Ascending aorta (tissue), 2 donors: ENCODE results near the gene FAF1. TPM values are rescaled to one million over a fixed set of nuclear protein-coding genes. Genes with fewer than 3 reads are reported as not detected.
"Not testable (repeated sequence)": the region's sequence is repeated elsewhere in the genome, so short reads cannot be mapped to it uniquely, and the experiment has no call there.

Experiments used
- DNase-seq, 2 donors: peaks; one replicate each; pipeline ENCODE4 v3.0.0-alpha.2; 2019; ENCODE audit warnings: low spot score in 2 of 2
- H3K27ac ChIP-seq, 2 donors: fragments of 200-600 bp; sonication (generic); one replicate each; pipeline ENCODE4 v1.5.1; 2016 to 2017; ENCODE audit warnings: mild to moderate bottlenecking in 1 of 2
- H3K27me3 ChIP-seq: fragments of 200-600 bp; sonication (generic); one replicate; pipeline ENCODE4 v1.5.1; 2017
- H3K36me3 ChIP-seq, 2 donors: fragments of 200-600 bp; sonication (generic); one replicate each; pipeline ENCODE4 v1.5.1; 2016
- H3K4me1 ChIP-seq, 2 donors: fragments of 200-600 bp; sonication (generic); one replicate each; pipeline ENCODE4 v1.5.1; 2016 to 2017; ENCODE audit warnings: mild to moderate bottlenecking in 1 of 2
- H3K4me3 ChIP-seq, 2 donors: fragments of 200-600 bp; sonication (generic); one replicate each; pipeline ENCODE4 v1.5.1; 2016 to 2017; ENCODE audit warnings: mild to moderate bottlenecking in 1 of 2
- H3K9me3 ChIP-seq, 2 donors: fragments of 200-600 bp; sonication (generic); one replicate each; pipeline ENCODE4 v1.5.1; 2016
- intact Hi-C: fragments of 100-400 bp; cut with DNase I; formaldehyde crosslinking; loops from one replicate; pipeline ENCODE4 v1.15.1; 2023
- total RNA-seq: library from RNA; depleted of rRNA; stranded (reverse); fragments of >200 nt; gene quantifications from one replicate; pipeline ENCODE4 v1.1.0, GENCODE V29; 2016
- TF ChIP-seq, protein P1 (sequence below), 3 experiments: fragments of 200-600 bp in 2 of 3; fragments of 450-650 bp in 1 of 3; sonication (generic) in 2 of 3; IDR thresholded peaks; one replicate each; pipeline ENCODE4 v1.5.1; 2016 to 2019; ENCODE audit warnings: antibody characterized with exemption in 3 of 3, mild to moderate bottlenecking in 1 of 3, moderate library complexity in 1 of 3

Gene FAF1
- total RNA-seq, 1 donor from 2014 or later, result 16.4 TPM

DNA sequence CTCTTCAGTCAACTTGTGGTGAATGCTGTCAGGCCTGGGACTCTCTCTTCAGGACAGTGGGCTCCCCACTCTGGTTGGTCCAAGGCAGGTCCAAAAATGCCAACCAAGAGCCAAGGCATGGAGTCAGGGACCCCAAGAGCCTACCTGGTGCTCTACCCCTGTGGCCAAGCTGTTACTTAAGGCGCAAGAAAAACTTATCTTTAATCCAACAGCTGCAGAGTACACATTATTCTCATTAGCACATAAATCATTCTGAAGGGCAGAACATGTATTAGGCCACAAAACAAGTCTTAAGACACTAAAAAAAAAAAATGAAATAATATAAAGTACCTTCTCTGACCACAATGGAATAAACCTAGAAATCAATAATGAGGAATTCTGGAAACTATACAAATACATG, 65.7 kb downstream of the FAF1 start:
- TF ChIP-seq, protein P1, sequence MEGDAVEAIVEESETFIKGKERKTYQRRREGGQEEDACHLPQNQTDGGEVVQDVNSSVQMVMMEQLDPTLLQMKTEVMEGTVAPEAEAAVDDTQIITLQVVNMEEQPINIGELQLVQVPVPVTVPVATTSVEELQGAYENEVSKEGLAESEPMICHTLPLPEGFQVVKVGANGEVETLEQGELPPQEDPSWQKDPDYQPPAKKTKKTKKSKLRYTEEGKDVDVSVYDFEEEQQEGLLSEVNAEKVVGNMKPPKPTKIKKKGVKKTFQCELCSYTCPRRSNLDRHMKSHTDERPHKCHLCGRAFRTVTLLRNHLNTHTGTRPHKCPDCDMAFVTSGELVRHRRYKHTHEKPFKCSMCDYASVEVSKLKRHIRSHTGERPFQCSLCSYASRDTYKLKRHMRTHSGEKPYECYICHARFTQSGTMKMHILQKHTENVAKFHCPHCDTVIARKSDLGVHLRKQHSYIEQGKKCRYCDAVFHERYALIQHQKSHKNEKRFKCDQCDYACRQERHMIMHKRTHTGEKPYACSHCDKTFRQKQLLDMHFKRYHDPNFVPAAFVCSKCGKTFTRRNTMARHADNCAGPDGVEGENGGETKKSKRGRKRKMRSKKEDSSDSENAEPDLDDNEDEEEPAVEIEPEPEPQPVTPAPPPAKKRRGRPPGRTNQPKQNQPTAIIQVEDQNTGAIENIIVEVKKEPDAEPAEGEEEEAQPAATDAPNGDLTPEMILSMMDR (IDR thresholded peaks at IDR 0.05), result no peak
- Histone ChIP-seq H3K27ac (no peak overlapping the region), H3K27me3 (no peaks in the 10 kb centered on the region), H3K4me1 (no peaks in the 10 kb centered on the region), H3K4me3 (no peak overlapping the region), H3K9me3 (peaks cover 0 to 15% of the 10 kb centered on the region in 2 donors), H3K36me3 (no peaks in the 10 kb centered on the region)
- intact Hi-C loops, result no loop called here
- DNase-seq, result no peak

DNA sequence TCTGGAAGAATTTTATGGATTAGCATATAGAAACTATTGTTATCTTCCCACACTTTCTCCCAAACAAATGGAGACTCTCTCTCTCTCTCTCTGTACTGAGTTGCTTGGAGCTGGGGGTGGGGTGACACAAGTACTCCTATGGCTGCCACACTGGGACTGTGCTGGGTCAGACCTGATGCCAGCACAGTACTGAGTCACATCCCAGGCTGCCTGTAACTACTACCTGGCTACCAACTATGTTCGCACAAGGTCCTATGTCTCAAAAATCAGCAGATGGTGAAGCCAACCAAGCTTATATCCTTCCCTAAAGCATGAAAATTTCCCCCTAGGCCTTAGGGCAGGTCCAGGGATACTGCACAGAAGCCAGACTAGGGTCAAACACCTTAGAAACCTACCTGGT, 66.6 kb downstream of the FAF1 start:
- DNase-seq, result no peak
- no peak overlapping the region for H3K27ac ChIP-seq
- no peaks in the 10 kb centered on the region for H3K36me3 ChIP-seq
- no peaks in the 10 kb centered on the region for H3K27me3 ChIP-seq
- intact Hi-C loops, result no loop called here
- no peak overlapping the region for H3K4me3 ChIP-seq
- TF ChIP-seq, protein P1 (IDR thresholded peaks at IDR 0.05), result no peak
- H3K9me3 ChIP-seq, result peaks cover 0 to 15% of the 10 kb centered on the region in 2 donors
- H3K4me1 ChIP-seq, result no peaks in the 10 kb centered on the region

DNA sequence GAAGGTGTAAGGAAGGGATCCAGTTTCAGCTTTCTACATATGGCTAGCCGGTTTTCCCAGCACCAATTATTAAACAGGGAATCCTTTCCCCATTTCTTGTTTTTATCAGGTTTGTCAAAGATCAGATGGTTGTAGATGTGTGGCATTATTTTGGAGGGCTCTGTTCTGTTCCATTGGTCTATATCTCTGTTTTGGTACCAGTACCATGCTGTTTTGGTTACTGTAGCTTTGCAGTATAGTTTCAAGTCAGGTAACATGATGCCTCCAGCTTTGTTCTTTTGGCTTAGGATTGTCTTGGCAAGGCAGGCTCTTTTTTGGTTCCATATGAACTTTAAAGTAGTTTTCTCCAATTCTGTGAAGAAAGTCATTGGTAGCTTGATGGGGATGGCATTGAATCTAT, 72.5 kb downstream of the FAF1 start:
- H3K4me1 ChIP-seq, intact Hi-C loops, H3K27ac ChIP-seq, H3K27me3 ChIP-seq, H3K36me3 ChIP-seq, DNase-seq, H3K4me3 ChIP-seq: not testable (repeated sequence)
- H3K9me3 ChIP-seq, result peaks cover 0 to 11% of the 10 kb centered on the region in 2 donors

DNA sequence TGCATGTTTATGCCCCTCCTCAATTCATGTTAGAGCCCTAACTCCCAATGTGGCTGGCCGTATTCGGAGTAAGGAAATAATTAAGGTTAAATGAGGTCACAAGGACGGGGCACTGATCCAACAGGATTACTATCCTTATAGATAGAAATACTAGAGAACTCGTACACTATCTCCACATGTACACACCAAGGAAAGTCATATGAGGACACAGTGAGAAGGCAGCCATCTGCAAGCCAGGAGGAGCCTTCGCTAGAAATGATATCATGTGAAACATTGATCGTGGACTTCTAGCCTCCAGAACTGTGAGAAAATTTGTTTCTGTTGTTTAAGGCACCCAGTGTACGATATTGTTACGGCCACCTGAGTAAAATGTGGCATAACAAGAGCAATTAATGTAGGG, 79.7 kb downstream of the FAF1 start:
- H3K4me3 ChIP-seq, result no peak overlapping the region
- no peaks in the 10 kb centered on the region for H3K4me1 ChIP-seq
- H3K9me3 ChIP-seq, result peaks cover 0 to 2% of the 10 kb centered on the region in 2 donors
- H3K27ac ChIP-seq, result no peak overlapping the region
- no peaks in the 10 kb centered on the region for H3K27me3 ChIP-seq
- intact Hi-C loops, result no loop called here
- TF ChIP-seq, protein P1 (IDR thresholded peaks at IDR 0.05), result no peak
- H3K36me3 ChIP-seq, result no peaks in the 10 kb centered on the region
- DNase-seq, result no peak

DNA sequence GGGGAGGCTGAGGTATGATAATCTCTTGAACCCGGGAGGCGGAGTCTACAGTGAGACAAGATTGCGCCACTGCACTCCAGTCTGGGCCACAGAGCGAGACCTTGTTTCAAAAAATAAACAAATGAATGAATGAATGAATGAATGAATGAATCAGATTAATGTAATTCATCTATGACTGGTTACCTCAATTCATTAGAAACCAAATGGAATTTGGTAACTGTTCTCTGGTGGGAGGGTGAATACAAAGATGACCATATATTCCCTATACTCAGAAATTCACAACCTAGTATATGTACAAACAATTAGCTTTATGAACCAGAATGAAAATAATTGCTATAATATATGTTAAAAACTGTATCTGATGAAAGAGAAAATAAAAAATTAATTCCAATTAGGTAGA, 80.9 kb downstream of the FAF1 start:
- no peaks in the 10 kb centered on the region for H3K9me3 ChIP-seq
- no peak for DNase-seq
- no peaks in the 10 kb centered on the region for H3K4me1 ChIP-seq
- no peaks in the 10 kb centered on the region for H3K36me3 ChIP-seq
- intact Hi-C loops, result no loop called here
- TF ChIP-seq, protein P1 (IDR thresholded peaks at IDR 0.05), result no peak
- no peak overlapping the region for H3K27ac ChIP-seq
- H3K27me3 ChIP-seq, result no peaks in the 10 kb centered on the region
- no peak overlapping the region for H3K4me3 ChIP-seq

DNA sequence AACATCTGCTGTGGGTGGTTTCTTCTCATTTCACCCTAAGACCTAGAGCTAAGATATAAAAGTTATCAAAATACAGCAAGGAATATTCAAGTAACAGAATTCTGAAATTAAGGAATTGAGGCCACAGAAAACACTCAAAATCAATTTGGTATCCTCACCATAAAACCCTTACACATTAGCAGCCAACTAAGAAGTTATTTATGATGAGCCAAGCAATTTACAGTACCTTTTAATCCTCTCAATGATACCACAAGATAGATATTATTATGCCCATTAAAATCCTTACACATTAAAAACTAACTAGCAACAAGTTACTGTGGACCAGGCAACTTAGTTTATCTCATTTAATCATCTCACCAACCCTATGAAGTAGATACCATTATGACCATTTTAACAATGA, 81.6 kb downstream of the FAF1 start:
- DNase-seq, result no peak
- no peaks in the 10 kb centered on the region for H3K9me3 ChIP-seq
- H3K4me1 ChIP-seq, result no peaks in the 10 kb centered on the region
- no peaks in the 10 kb centered on the region for H3K27me3 ChIP-seq
- intact Hi-C loops, result no loop called here
- no peak overlapping the region for H3K27ac ChIP-seq
- TF ChIP-seq, protein P1 (IDR thresholded peaks at IDR 0.05), result no peak
- H3K36me3 ChIP-seq, result no peaks in the 10 kb centered on the region
- H3K4me3 ChIP-seq, result no peak overlapping the region
